ENCODE measurements around the gene TNRC18.

Gene TNRC18

DNA sequence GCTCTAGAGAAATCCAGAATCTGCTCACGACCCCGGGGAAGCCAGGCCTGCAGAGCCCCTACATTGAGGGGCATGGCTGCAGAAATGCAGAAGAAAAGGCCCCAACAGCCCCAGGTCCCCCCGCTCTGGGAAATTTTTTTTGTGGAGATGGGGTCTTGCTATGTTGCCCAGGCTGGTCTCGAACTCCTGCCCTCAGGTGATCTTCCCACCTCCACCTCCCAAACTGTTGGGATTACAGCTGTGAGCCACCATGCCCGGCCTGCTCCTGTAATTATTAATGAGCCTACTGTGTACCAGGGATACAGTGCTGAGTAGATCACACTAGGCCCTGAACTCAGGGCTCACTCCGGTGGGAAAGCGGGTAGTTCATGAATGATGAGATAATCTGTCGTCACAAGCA is 29.9 kb downstream of the TNRC18 start:
- DNase-seq, result no peak
- Mint-ChIP-seq H3K4me3 (peak overlapping the region in 1 of 2 donors; percentile 2), H3K36me3 (peaks cover 18 to 37% of the 10 kb centered on the region in 2 donors), H3K27ac (no peak overlapping the region), H3K4me1 (peaks cover 14 to 44% of the 10 kb centered on the region in 2 donors), H3K9me3 (no peaks in the 10 kb centered on the region), H3K27me3 (no peaks in the 10 kb centered on the region)
- ATAC-seq (replicated peaks), result no peak

DNA sequence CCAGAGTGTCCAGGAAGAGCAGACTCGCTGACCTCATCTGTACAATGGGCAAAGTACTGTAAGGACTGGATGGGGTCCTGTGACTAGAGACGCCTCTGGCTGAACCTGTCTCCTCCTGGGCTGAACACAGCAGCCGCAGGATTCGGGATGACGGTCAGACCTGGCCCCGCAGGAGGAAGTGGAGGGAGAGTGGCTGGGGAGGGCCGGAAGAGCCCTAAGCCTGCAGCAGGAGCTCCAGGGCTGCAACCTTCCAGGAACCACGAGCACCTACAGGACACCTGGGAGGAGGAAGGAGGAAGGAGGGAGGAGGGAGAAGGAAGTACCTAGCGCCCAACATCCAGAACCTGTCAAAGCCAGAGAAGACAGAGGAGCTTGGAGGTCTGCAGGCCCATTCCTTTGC is 30.3 kb downstream of the TNRC18 start:
- H3K27ac Mint-ChIP-seq, result no peak overlapping the region
- no peak overlapping the region for H3K4me3 Mint-ChIP-seq
- DNase-seq (no peak), ATAC-seq (replicated peaks) (no peak)
- H3K36me3 Mint-ChIP-seq, result peaks cover 18 to 37% of the 10 kb centered on the region in 2 donors
- peaks cover 14 to 44% of the 10 kb centered on the region in 2 donors for H3K4me1 Mint-ChIP-seq
- no peaks in the 10 kb centered on the region for H3K27me3 Mint-ChIP-seq
- no peaks in the 10 kb centered on the region for H3K9me3 Mint-ChIP-seq

- no peak for ATAC-seq (replicated peaks)
- Mint-ChIP-seq H3K27me3 (no peaks in the 10 kb centered on the region), H3K27ac (peak overlapping the region; percentile 20), H3K36me3 (peaks cover 26 to 42% of the 10 kb centered on the region in 2 donors), H3K4me1 (peaks cover 8 to 28% of the 10 kb centered on the region in 2 donors), H3K9me3 (no peaks in the 10 kb centered on the region), H3K4me3 (no peak overlapping the region)
- no peak for DNase-seq
These were observed 32.7 kb downstream of the TNRC18 start for GRCh38 chr7:5390918-5391317.

DNA sequence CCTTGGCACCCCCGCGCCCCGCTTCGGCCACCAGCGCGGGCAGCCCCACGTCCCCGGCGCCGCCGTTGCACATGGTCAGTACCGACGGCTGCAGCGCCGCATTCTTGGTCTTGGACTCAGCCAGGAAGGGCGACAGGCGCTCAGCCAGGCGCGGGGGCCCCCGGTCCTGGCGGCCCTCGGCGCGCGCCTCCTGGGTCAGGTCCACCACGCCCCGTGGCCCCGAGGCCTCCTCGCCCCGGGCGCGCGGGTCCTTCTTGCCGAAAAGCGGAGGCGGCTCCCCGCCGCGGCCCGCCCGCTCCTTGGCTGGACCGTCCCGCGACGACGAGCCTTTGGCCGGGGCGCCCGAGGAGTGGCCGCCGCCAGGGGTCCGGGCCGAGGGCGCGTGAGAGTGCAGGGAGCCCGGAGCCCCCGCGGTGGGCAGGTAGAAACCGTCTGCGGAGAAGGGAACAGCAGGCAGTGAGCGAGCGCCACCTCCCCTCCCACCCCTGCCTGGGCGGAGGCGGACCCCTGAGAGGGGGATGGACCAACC is 34.7 kb downstream of the TNRC18 start:
- no peak for DNase-seq
- H3K36me3 Mint-ChIP-seq, result peaks cover 26 to 45% of the 10 kb centered on the region in 2 donors
- H3K27ac Mint-ChIP-seq, result no peak overlapping the region
- H3K4me1 Mint-ChIP-seq, result peaks cover 5 to 20% of the 10 kb centered on the region in 2 donors
- no peak for ATAC-seq (replicated peaks)
- H3K27me3 Mint-ChIP-seq, result no peaks in the 10 kb centered on the region
- H3K4me3 Mint-ChIP-seq, result no peak overlapping the region
- no peaks in the 10 kb centered on the region for H3K9me3 Mint-ChIP-seq

- DNase-seq (no peak), ATAC-seq (replicated peaks) (no peak)
- H3K27ac Mint-ChIP-seq, result no peak overlapping the region
- H3K4me1 Mint-ChIP-seq, result peaks cover 2 to 18% of the 10 kb centered on the region in 2 donors
- no peak overlapping the region for H3K4me3 Mint-ChIP-seq
- H3K9me3 Mint-ChIP-seq, result no peaks in the 10 kb centered on the region
- H3K36me3 Mint-ChIP-seq, result peaks cover 22 to 41% of the 10 kb centered on the region in 2 donors
- no peaks in the 10 kb centered on the region for H3K27me3 Mint-ChIP-seq
These were observed 35.2 kb downstream of the TNRC18 start for GRCh38 chr7:5388273-5388901.

GRCh38 chr7:5387711-5388245 is 35.9 kb downstream of the TNRC18 start:
- no peaks in the 10 kb centered on the region for H3K9me3 Mint-ChIP-seq
- no peak overlapping the region for H3K4me3 Mint-ChIP-seq
- no peak for ATAC-seq (replicated peaks)
- peaks cover 17 to 39% of the 10 kb centered on the region in 2 donors for H3K36me3 Mint-ChIP-seq
- no peak for DNase-seq
- no peaks in the 10 kb centered on the region for H3K27me3 Mint-ChIP-seq
- H3K4me1 Mint-ChIP-seq, result peaks cover 6 to 19% of the 10 kb centered on the region in 2 donors
- H3K27ac Mint-ChIP-seq, result no peak overlapping the region

- Mint-ChIP-seq H3K36me3 (peaks cover 14 to 32% of the 10 kb centered on the region in 2 donors), H3K27me3 (no peaks in the 10 kb centered on the region), H3K4me1 (peaks cover 16 to 37% of the 10 kb centered on the region in 2 donors), H3K9me3 (no peaks in the 10 kb centered on the region), H3K27ac (no peak overlapping the region), H3K4me3 (no peak overlapping the region)
- ATAC-seq (replicated peaks) (no peak), DNase-seq (no peak)
These were observed 39.0 kb downstream of the TNRC18 start for GRCh38 chr7:5384618-5385017.

GRCh38 chr7:5383314-5384098 is 40.1 kb downstream of the TNRC18 start:
- no peak for DNase-seq
- no peak overlapping the region for H3K27ac Mint-ChIP-seq
- no peak overlapping the region for H3K4me3 Mint-ChIP-seq

GRCh38 chr7:5382281-5382892 is 41.2 kb downstream of the TNRC18 start:
- Mint-ChIP-seq H3K4me1 (peaks cover 16 to 37% of the 10 kb centered on the region in 2 donors), H3K27me3 (no peaks in the 10 kb centered on the region), H3K4me3 (no peak overlapping the region), H3K27ac (peak overlapping the region; percentile 51), H3K36me3 (peaks cover 13 to 32% of the 10 kb centered on the region in 2 donors), H3K9me3 (no peaks in the 10 kb centered on the region)
- ATAC-seq (replicated peaks), result no peak
- no peak for DNase-seq

More at GRCh38 chr7:5383314-5384098, 40.1 kb downstream of the TNRC18 start:
- Mint-ChIP-seq H3K4me1 (peaks cover 16 to 37% of the 10 kb centered on the region in 2 donors), H3K36me3 (peaks cover 14 to 29% of the 10 kb centered on the region in 2 donors), H3K9me3 (no peaks in the 10 kb centered on the region), H3K27me3 (no peaks in the 10 kb centered on the region)
- ATAC-seq (replicated peaks), result no peak

DNA sequence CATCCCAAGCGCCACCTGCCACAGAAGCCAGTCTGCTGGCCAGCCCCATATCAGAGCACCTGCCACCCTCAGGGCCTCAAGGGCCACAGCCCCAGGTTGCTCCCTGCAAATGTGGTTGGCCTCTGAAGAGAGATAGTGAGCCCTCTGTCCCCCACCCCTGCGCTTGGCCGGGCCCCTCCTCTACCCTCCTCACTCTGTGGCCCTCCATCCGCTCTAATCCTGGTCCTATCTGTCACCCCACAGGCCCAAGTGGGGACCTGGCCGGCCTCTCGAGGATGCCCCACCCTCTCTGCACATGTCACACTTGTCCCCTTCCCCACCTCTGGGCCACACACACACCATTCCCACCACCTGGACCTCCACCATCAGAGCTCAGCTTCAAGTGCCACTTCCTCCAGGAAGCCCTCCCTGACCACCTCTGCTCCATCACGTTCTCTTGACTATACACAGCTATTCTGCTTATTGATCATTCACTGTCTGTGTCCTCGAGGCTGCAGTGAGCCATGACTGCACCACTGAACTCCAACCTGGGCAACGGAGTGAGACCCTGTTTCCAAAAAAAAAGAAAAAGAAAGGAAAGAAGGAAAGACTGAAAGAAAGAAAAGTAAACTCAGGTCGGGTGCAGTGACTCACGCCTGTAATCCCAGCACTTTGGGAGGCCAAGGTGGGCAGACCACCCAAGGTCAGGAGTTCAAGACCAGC is 42.4 kb downstream of the TNRC18 start:
- Mint-ChIP-seq H3K36me3 (peaks cover 10 to 31% of the 10 kb centered on the region in 2 donors), H3K27ac (no peak overlapping the region), H3K27me3 (no peaks in the 10 kb centered on the region), H3K4me1 (peaks cover 16 to 37% of the 10 kb centered on the region in 2 donors), H3K9me3 (no peaks in the 10 kb centered on the region), H3K4me3 (no peak overlapping the region)
- ATAC-seq (replicated peaks) (no peak), DNase-seq (no peak)

DNA sequence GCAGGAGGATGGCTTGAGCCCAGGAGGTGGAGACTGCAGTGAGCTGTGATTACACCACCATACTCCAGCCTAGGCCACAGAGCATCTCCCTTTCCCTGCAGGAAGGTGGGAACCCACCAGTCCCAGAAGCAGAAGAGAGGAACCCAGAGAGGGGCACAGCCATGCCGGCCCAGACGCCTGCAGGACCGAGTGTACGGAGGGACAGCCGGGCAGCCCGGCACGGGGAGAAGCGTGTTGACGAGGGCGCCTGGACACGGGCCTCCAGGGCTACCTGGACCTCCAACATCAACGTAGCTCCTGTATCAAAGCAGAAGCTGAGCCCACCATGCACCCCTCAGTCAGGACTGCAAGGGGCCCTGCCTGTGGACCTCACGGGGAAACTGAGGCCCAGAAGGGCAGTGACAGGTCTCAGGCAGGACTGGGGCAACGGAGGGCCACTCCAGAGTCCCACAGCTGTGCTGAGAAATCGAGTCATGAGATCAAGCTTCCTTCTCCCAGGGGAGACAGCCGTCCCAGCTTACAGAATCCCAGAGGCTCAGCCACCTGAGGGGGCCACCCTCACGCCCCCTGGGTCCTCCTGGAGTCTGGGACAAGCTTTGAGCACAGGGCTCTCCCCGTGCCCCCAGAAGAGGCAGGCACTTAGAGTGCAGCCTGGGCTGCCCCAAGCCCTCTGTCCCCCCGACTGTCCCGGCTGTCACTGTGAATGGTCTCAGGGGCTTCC is 43.1 kb downstream of the TNRC18 start:
- Mint-ChIP-seq H3K36me3 (peaks cover 16 to 33% of the 10 kb centered on the region in 2 donors), H3K4me3 (no peak overlapping the region), H3K4me1 (peaks cover 17 to 41% of the 10 kb centered on the region in 2 donors), H3K27me3 (no peaks in the 10 kb centered on the region), H3K27ac (peak overlapping the region; percentile 51), H3K9me3 (no peaks in the 10 kb centered on the region)
- ATAC-seq (replicated peaks), result no peak
- DNase-seq, result no peak

- Mint-ChIP-seq H3K9me3 (no peaks in the 10 kb centered on the region), H3K36me3 (peaks cover 15 to 33% of the 10 kb centered on the region in 2 donors), H3K27me3 (no peaks in the 10 kb centered on the region), H3K27ac (no peak overlapping the region), H3K4me3 (no peak overlapping the region), H3K4me1 (peaks cover 16 to 38% of the 10 kb centered on the region in 2 donors)
- ATAC-seq (replicated peaks), result no peak
- no peak for DNase-seq
These were observed 44.1 kb downstream of the TNRC18 start for GRCh38 chr7:5379546-5379945.

- DNase-seq (no peak), ATAC-seq (replicated peaks) (no peak)
- no peaks in the 10 kb centered on the region for H3K9me3 Mint-ChIP-seq
- H3K4me1 Mint-ChIP-seq, result peaks cover 12 to 24% of the 10 kb centered on the region in 2 donors
- peaks cover 23 to 34% of the 10 kb centered on the region in 2 donors for H3K36me3 Mint-ChIP-seq
- H3K27me3 Mint-ChIP-seq, result no peaks in the 10 kb centered on the region
- no peak overlapping the region for H3K27ac Mint-ChIP-seq
- H3K4me3 Mint-ChIP-seq, result no peak overlapping the region
These were observed 45.8 kb downstream of the TNRC18 start for GRCh38 chr7:5377816-5378215.
